T-helper 17 cell (primary cell): Measurements from ENCODE around the gene TNFRSF11A. TPM values are rescaled to one million over a fixed set of nuclear protein-coding genes. Genes with fewer than 3 reads are reported as not detected.

ENCODE experiments used
- ATAC-seq: fragments of 150-1000 bp; cut with Tn5 transposase; 2 replicates; pipeline ENCODE4 v1.10.0; 2021; ENCODE audit warnings: mild to moderate bottlenecking, moderate library complexity
- DNase-seq, 3 donors: peaks; one replicate each; pipeline versions ENCODE4 v3.0.0 to v3.0.0-alpha.2; 2020 to 2021
- H3K9me3 ChIP-seq: one replicate; pipeline ENCODE4 v1.7.0; 2013; ENCODE audit warnings: low read length, mild to moderate bottlenecking; ENCODE audit not compliant: control insufficient read depth, poor library complexity, severe bottlenecking
- H3K27ac Mint-ChIP-seq: one replicate; pipeline ENCODE4 v1.8.0; 2022; ENCODE audit warnings: mild to moderate bottlenecking, moderate library complexity, mixed read lengths
- H3K27me3 Mint-ChIP-seq: one replicate; pipeline ENCODE4 v1.8.0; 2022; ENCODE audit warnings: mixed read lengths
- H3K36me3 Mint-ChIP-seq: one replicate; pipeline ENCODE4 v1.8.0; 2022; ENCODE audit warnings: low read depth, mixed read lengths
- H3K4me1 Mint-ChIP-seq: one replicate; pipeline ENCODE4 v1.8.0; 2022; ENCODE audit warnings: mild to moderate bottlenecking, mixed read lengths
- H3K4me3 Mint-ChIP-seq: one replicate; pipeline ENCODE4 v1.8.0; 2022; ENCODE audit warnings: mild to moderate bottlenecking, moderate library complexity, mixed read lengths
- total RNA-seq, 4 donors: library from RNA in 2 of 4; stranded (reverse) in 2 of 4; gene quantifications; one replicate each; pipeline ENCODE4 v1.2.3 and lab custom pipeline; 2022 to 2026

TNFRSF11A gene
- total RNA-seq, 2 donors from 2014 or later: 1.2 to 3.1 TPM

- Mint-ChIP-seq H3K27ac (no peak overlapping the region), H3K4me3 (no peak overlapping the region), H3K36me3 (peaks cover 2% of the 10 kb centered on the region), H3K27me3 (peaks cover 19% of the 10 kb centered on the region), H3K4me1 (peaks cover 2% of the 10 kb centered on the region)
- no peak for ATAC-seq
- H3K9me3 ChIP-seq: no peaks in the 10 kb centered on the region
- no peak for DNase-seq
These were observed 41.9 kb downstream of the TNFRSF11A start for GRCh38 chr18:62366992-62367391.

- ATAC-seq: no peak
- peaks cover 2% of the 10 kb centered on the region for H3K4me1 Mint-ChIP-seq
- DNase-seq: no peak
- H3K9me3 ChIP-seq: no peaks in the 10 kb centered on the region
- peaks cover 19% of the 10 kb centered on the region for H3K27me3 Mint-ChIP-seq
- H3K36me3 Mint-ChIP-seq: peaks cover 2% of the 10 kb centered on the region
- no peak overlapping the region for H3K27ac Mint-ChIP-seq
- H3K4me3 Mint-ChIP-seq: no peak overlapping the region
These were observed 43.0 kb downstream of the TNFRSF11A start for GRCh38 chr18:62368100-62368499.

GRCh38 chr18:62369129-62369644 lies 44.1 kb downstream of the TNFRSF11A start:
- no peaks in the 10 kb centered on the region for H3K9me3 ChIP-seq
- Mint-ChIP-seq H3K4me1 (peaks cover 2% of the 10 kb centered on the region), H3K36me3 (peaks cover 2% of the 10 kb centered on the region), H3K4me3 (no peak overlapping the region), H3K27me3 (peaks cover 19% of the 10 kb centered on the region), H3K27ac (no peak overlapping the region)
- DNase-seq (no peak), ATAC-seq (no peak)

- DNase-seq (no peak), ATAC-seq (no peak)
- Mint-ChIP-seq H3K27me3 (peaks cover 18% of the 10 kb centered on the region), H3K4me1 (peaks cover 2% of the 10 kb centered on the region), H3K36me3 (peaks cover 2% of the 10 kb centered on the region), H3K27ac (no peak overlapping the region), H3K4me3 (no peak overlapping the region)
- no peaks in the 10 kb centered on the region for H3K9me3 ChIP-seq
These were observed 45.3 kb downstream of the TNFRSF11A start for GRCh38 chr18:62370366-62370765.

- Mint-ChIP-seq H3K4me1 (peaks cover 2% of the 10 kb centered on the region), H3K36me3 (no peaks in the 10 kb centered on the region), H3K27ac (no peak overlapping the region), H3K4me3 (no peak overlapping the region), H3K27me3 (peaks cover 12% of the 10 kb centered on the region)
- H3K9me3 ChIP-seq: no peaks in the 10 kb centered on the region
- ATAC-seq (no peak), DNase-seq (no peak)
These were observed 46.3 kb downstream of the TNFRSF11A start for GRCh38 chr18:62371436-62371835.

- Mint-ChIP-seq H3K27ac (no peak overlapping the region), H3K27me3 (peaks cover 12% of the 10 kb centered on the region), H3K4me3 (no peak overlapping the region), H3K4me1 (peaks cover 2% of the 10 kb centered on the region), H3K36me3 (no peaks in the 10 kb centered on the region)
- H3K9me3 ChIP-seq: no peaks in the 10 kb centered on the region
- ATAC-seq (no peak), DNase-seq (no peak)
These were observed 47.0 kb downstream of the TNFRSF11A start for GRCh38 chr18:62372156-62372555.

GRCh38 chr18:62372882-62373281 lies 47.8 kb downstream of the TNFRSF11A start:
- DNase-seq (no peak), ATAC-seq (no peak)
- no peak overlapping the region for H3K27ac Mint-ChIP-seq
- no peaks in the 10 kb centered on the region for H3K36me3 Mint-ChIP-seq
- H3K27me3 Mint-ChIP-seq: peaks cover 17% of the 10 kb centered on the region
- H3K9me3 ChIP-seq: no peaks in the 10 kb centered on the region
- peaks cover 2% of the 10 kb centered on the region for H3K4me1 Mint-ChIP-seq
- no peak overlapping the region for H3K4me3 Mint-ChIP-seq

- ATAC-seq (no peak), DNase-seq (no peak)
- H3K27ac Mint-ChIP-seq: peak overlapping the region; percentile 8
- H3K4me1 Mint-ChIP-seq: no peaks in the 10 kb centered on the region
- no peaks in the 10 kb centered on the region for H3K9me3 ChIP-seq
- no peaks in the 10 kb centered on the region for H3K36me3 Mint-ChIP-seq
- H3K27me3 Mint-ChIP-seq: peaks cover 15% of the 10 kb centered on the region
- H3K4me3 Mint-ChIP-seq: no peak overlapping the region
These were observed 49.4 kb downstream of the TNFRSF11A start for GRCh38 chr18:62374410-62374965.

- Mint-ChIP-seq H3K27me3 (peaks cover 15% of the 10 kb centered on the region), H3K4me1 (no peaks in the 10 kb centered on the region), H3K36me3 (no peaks in the 10 kb centered on the region), H3K27ac (no peak overlapping the region), H3K4me3 (no peak overlapping the region)
- ATAC-seq (no peak), DNase-seq (no peak)
- H3K9me3 ChIP-seq: no peaks in the 10 kb centered on the region
These were observed 52.2 kb downstream of the TNFRSF11A start for GRCh38 chr18:62377131-62377807.

GRCh38 chr18:62379051-62379450 lies 53.9 kb downstream of the TNFRSF11A start:
- H3K4me3 Mint-ChIP-seq: no peak overlapping the region
- ATAC-seq: no peak
- DNase-seq: no peak
- H3K27me3 Mint-ChIP-seq: peaks cover 10% of the 10 kb centered on the region
- H3K9me3 ChIP-seq: no peaks in the 10 kb centered on the region
- H3K27ac Mint-ChIP-seq: no peak overlapping the region
- H3K4me1 Mint-ChIP-seq: no peaks in the 10 kb centered on the region
- no peaks in the 10 kb centered on the region for H3K36me3 Mint-ChIP-seq

- Mint-ChIP-seq H3K4me3 (no peak overlapping the region), H3K27ac (no peak overlapping the region), H3K36me3 (no peaks in the 10 kb centered on the region), H3K4me1 (no peaks in the 10 kb centered on the region), H3K27me3 (peaks cover 9% of the 10 kb centered on the region)
- DNase-seq (no peak), ATAC-seq (no peak)
- H3K9me3 ChIP-seq: no peaks in the 10 kb centered on the region
These were observed 56.3 kb downstream of the TNFRSF11A start for GRCh38 chr18:62381373-62381772.

GRCh38 chr18:62384068-62384467 lies 59.0 kb downstream of the TNFRSF11A start:
- Mint-ChIP-seq H3K27ac (no peak overlapping the region), H3K27me3 (peaks cover 8% of the 10 kb centered on the region)

GRCh38 chr18:62384610-62385097 lies 59.5 kb downstream of the TNFRSF11A start:
- H3K27ac Mint-ChIP-seq: no peak overlapping the region
- no peak overlapping the region for H3K4me3 Mint-ChIP-seq
- ATAC-seq (no peak), DNase-seq (no peak)
- no peaks in the 10 kb centered on the region for H3K9me3 ChIP-seq
- peaks cover 10% of the 10 kb centered on the region for H3K27me3 Mint-ChIP-seq
- no peaks in the 10 kb centered on the region for H3K4me1 Mint-ChIP-seq
- no peaks in the 10 kb centered on the region for H3K36me3 Mint-ChIP-seq

More at GRCh38 chr18:62384068-62384467, 59.0 kb downstream of the TNFRSF11A start:
- no peaks in the 10 kb centered on the region for H3K4me1 Mint-ChIP-seq
- ATAC-seq (no peak), DNase-seq (no peak)
- H3K36me3 Mint-ChIP-seq: no peaks in the 10 kb centered on the region
- no peaks in the 10 kb centered on the region for H3K9me3 ChIP-seq
- H3K4me3 Mint-ChIP-seq: no peak overlapping the region

GRCh38 chr18:62386091-62386490 lies 61.0 kb downstream of the TNFRSF11A start:
- no peaks in the 10 kb centered on the region for H3K4me1 Mint-ChIP-seq
- H3K27ac Mint-ChIP-seq: no peak overlapping the region
- no peak overlapping the region for H3K4me3 Mint-ChIP-seq
- no peaks in the 10 kb centered on the region for H3K36me3 Mint-ChIP-seq
- H3K27me3 Mint-ChIP-seq: peaks cover 17% of the 10 kb centered on the region
- no peaks in the 10 kb centered on the region for H3K9me3 ChIP-seq
- ATAC-seq (no peak), DNase-seq (no peak)
